Measurements from ENCODE around the gene LMAN2L. TPM values are rescaled to one million over a fixed set of nuclear protein-coding genes. Genes with fewer than 3 reads are reported as not detected.

The LMAN2L gene
- total and polyA plus RNA-seq, 2 donors (not counting 1 experiment from before 2014, with no cell fraction given): 5.7 to 10.7 TPM

- no peak for DNase-seq
- no peaks in the 10 kb centered on the region for H3K9me3 Mint-ChIP-seq (ENCODE audit: insufficient read depth)
- peaks cover 30 to 55% of the 10 kb centered on the region in 2 donors for H3K4me1 ChIP-seq (ENCODE audit: control insufficient read depth in 2 of 2, insufficient read depth in 2 of 2, low read length in 2 of 2)
- peak overlapping the region in 3 of 5 experiments; percentile 25 to 67 (median 65) for H3K4me3 ChIP-seq (ENCODE audit: control extremely low read depth in 1 of 5, extremely low read depth in 1 of 5, insufficient read depth in 1 of 5, low read depth in 2 of 5, low read length in 4 of 5)
- no peaks in the 10 kb centered on the region for H3K27me3 Mint-ChIP-seq
- 38% methylated on average over 4 of the region's 12 CpGs for WGBS (ENCODE audit: insufficient coverage)
- intact Hi-C loops (cut with micrococcal nuclease): loop anchor here (1.0 kb wide), 1 partner anchor 10 kb away; no protein-coding TSS in a partner anchor
- peak overlapping the region; percentile 77 for H3K4me3 Mint-ChIP-seq
- H3K79me2 ChIP-seq (ENCODE audit: control insufficient read depth, insufficient read depth, low read length): peaks cover 90% of the 10 kb centered on the region
- H3K27me3 ChIP-seq (replicated peaks in 1 of 4; ENCODE audit: control extremely low read depth in 1 of 4, control insufficient read depth in 3 of 4, insufficient read depth in 4 of 4, low read length in 3 of 4): no peaks in the 10 kb centered on the region
- H3K27ac Mint-ChIP-seq: peak overlapping the region; percentile 89
- H4K20me1 ChIP-seq (ENCODE audit: control insufficient read depth, insufficient read depth, low read length, poor library complexity, severe bottlenecking): no peaks in the 10 kb centered on the region
- ATAC-seq (ENCODE audit: low read depth): no peak
- no peak overlapping the region for H2AFZ ChIP-seq (ENCODE audit: insufficient read depth, low read depth, low read length, poor library complexity, severe bottlenecking)
- H3K9ac ChIP-seq (ENCODE audit: low read length): no peak overlapping the region
- ChIA-PET CTCF (interaction anchor here (1.1 to 7.0 kb wide), 5 partner anchors 10 to 180 kb away, joined by 3 to 85 read pairs (median 5); partner anchors contain the start of genes ANKRD39 and CNNM4), POLR2A (interaction anchor here (0.6 to 1.4 kb wide), 2 partner anchors 43 to 219 kb away, joined by 4 to 9 read pairs; partner anchors contain the start of gene CNNM3)
- H3K27ac ChIP-seq (ENCODE audit: low read length in 2 of 2): peak overlapping the region in 1 of 2 donors; percentile 56
- H3K9me3 ChIP-seq (ENCODE audit: control extremely low read depth in 1 of 3, control insufficient read depth in 2 of 3, insufficient read depth in 1 of 3, low read length in 2 of 3): no peaks in the 10 kb centered on the region
- H3K4me2 ChIP-seq (replicated peaks; ENCODE audit: low read depth, low read length, poor library complexity, severe bottlenecking): peak overlapping the region; percentile 73
- peaks cover 51% of the 10 kb centered on the region for H3K4me1 Mint-ChIP-seq
- TF ChIP-seq EZH2 (IDR thresholded peaks at IDR 0.05; ENCODE audit: borderline replicate concordance, insufficient read depth, low read depth, low read length, poor library complexity, severe bottlenecking) (no peak), CTCF (IDR thresholded peaks at IDR 0.05) (no peak)
- peaks cover 0 to 4% of the 10 kb centered on the region in 2 experiments for H3K36me3 ChIP-seq (replicated peaks in 1 of 2; ENCODE audit: control extremely low read depth in 1 of 2, control insufficient read depth in 1 of 2, extremely low read depth in 1 of 2, insufficient read depth in 2 of 2, low read length in 1 of 2)
Measured at GRCh38 chr2:96772903-96773671, 33.2 kb upstream of the LMAN2L start.

All from B cell (primary cell).